ENCODE results near the gene DIRAS1.

Gene DIRAS1
- 0 to 0.14 reads per million in 2 donors for total RNA-seq

GRCh38 chr19:2720777-2721569 is at the start of gene DIRAS1:
Gene DIRAS1 (minus strand): TSS chr19:2721372. CDS start chr19:2717806, 3,566 bp downstream.
- DNase-seq: no peak

GRCh38 chr19:2770055-2771013 is 49.2 kb upstream of the DIRAS1 start:
- no peak for DNase-seq

- no peak for DNase-seq
Measured at GRCh38 chr19:2769218-2769617, 48.0 kb upstream of the DIRAS1 start.

- no peak for DNase-seq
Measured at GRCh38 chr19:2768365-2769132, 47.4 kb upstream of the DIRAS1 start.

- DNase-seq: no peak
Measured at GRCh38 chr19:2767688-2768087, 46.5 kb upstream of the DIRAS1 start.

- no peak for DNase-seq
Measured at GRCh38 chr19:2766594-2767372, 45.6 kb upstream of the DIRAS1 start.

GRCh38 chr19:2765376-2765775 is 44.2 kb upstream of the DIRAS1 start:
- DNase-seq: no peak

GRCh38 chr19:2764945-2765344 is 43.8 kb upstream of the DIRAS1 start:
- no peak for DNase-seq

GRCh38 chr19:2763687-2764086 is 42.5 kb upstream of the DIRAS1 start:
- no peak for DNase-seq

GRCh38 chr19:2762783-2763496 is 41.8 kb upstream of the DIRAS1 start:
- DNase-seq: no peak

- no peak for DNase-seq
Measured at GRCh38 chr19:2761876-2762782, 41.0 kb upstream of the DIRAS1 start.

GRCh38 chr19:2761309-2761677 is 40.1 kb upstream of the DIRAS1 start:
- DNase-seq: no peak

GRCh38 chr19:2759965-2760364 is 38.8 kb upstream of the DIRAS1 start:
- no peak for DNase-seq

- DNase-seq: no peak
Measured at GRCh38 chr19:2759362-2759761, 38.2 kb upstream of the DIRAS1 start.

GRCh38 chr19:2758601-2759313 is 37.6 kb upstream of the DIRAS1 start:
- no peak for DNase-seq

- DNase-seq: no peak
Measured at GRCh38 chr19:2756921-2757881, 36.0 kb upstream of the DIRAS1 start.

- DNase-seq: no peak
Measured at GRCh38 chr19:2756477-2756876, 35.3 kb upstream of the DIRAS1 start.

- DNase-seq: no peak
Measured at GRCh38 chr19:2755811-2756210, 34.6 kb upstream of the DIRAS1 start.

- DNase-seq: no peak
Measured at GRCh38 chr19:2755448-2755705, 34.2 kb upstream of the DIRAS1 start.
